Activated T-helper 17 cell treated with anti-CD3 and anti-CD28 coated beads, Interleukin-2, amount 50 U/mL, for 72 hours (primary cell): ENCODE data around the gene HMX2. TPM values are rescaled to one million over a fixed set of nuclear protein-coding genes. Genes with fewer than 3 reads are reported as not detected.

ENCODE experiments used
- ATAC-seq: fragments of 150-1000 bp; cut with Tn5 transposase; replicated peaks from 2 replicates; pipeline ENCODE4 v1.10.0; 2021; ENCODE audit warnings: mild to moderate bottlenecking, moderate library complexity
- H3K27ac Mint-ChIP-seq: one replicate; pipeline ENCODE4 v1.8.0; 2022; ENCODE audit warnings: mixed read lengths
- H3K27me3 Mint-ChIP-seq: one replicate; pipeline ENCODE4 v1.8.0; 2022; ENCODE audit warnings: mixed read lengths
- H3K36me3 Mint-ChIP-seq: one replicate; pipeline ENCODE4 v1.8.0; 2022; ENCODE audit warnings: low read depth, mild to moderate bottlenecking, mixed read lengths
- H3K4me1 Mint-ChIP-seq: one replicate; pipeline ENCODE4 v1.8.0; 2022; ENCODE audit warnings: mixed read lengths
- H3K4me3 Mint-ChIP-seq: one replicate; pipeline ENCODE4 v1.8.0; 2022; ENCODE audit warnings: mild to moderate bottlenecking, mixed read lengths
- H3K9me3 Mint-ChIP-seq: one replicate; pipeline ENCODE4 v1.8.0; 2022; ENCODE audit warnings: mixed read lengths
- total RNA-seq, 2 donors: library from RNA; stranded (reverse); gene quantifications; one replicate each; pipeline ENCODE4 v1.2.3, GENCODE V29; 2022

HMX2 gene
- total RNA-seq, 2 donors from 2014 or later, result 0.19 TPM; not detected in 1

- Mint-ChIP-seq H3K36me3 (peaks cover 16% of the 10 kb centered on the region), H3K4me1 (peaks cover 10% of the 10 kb centered on the region), H3K27ac (no peak overlapping the region), H3K4me3 (peak overlapping the region; percentile 67), H3K9me3 (no peaks in the 10 kb centered on the region), H3K27me3 (peaks cover 58% of the 10 kb centered on the region)
- no peak for ATAC-seq
Measured at GRCh38 chr10:123134343-123134914, 13.5 kb upstream of the HMX2 start.

GRCh38 chr10:123134915-123135414 is 13.0 kb upstream of the HMX2 start:
- peak overlapping the region; percentile 67 for H3K4me3 Mint-ChIP-seq
- no peak for ATAC-seq
- H3K27ac Mint-ChIP-seq, result no peak overlapping the region
- H3K4me1 Mint-ChIP-seq, result peaks cover 10% of the 10 kb centered on the region
- H3K27me3 Mint-ChIP-seq, result peaks cover 57% of the 10 kb centered on the region
- no peaks in the 10 kb centered on the region for H3K9me3 Mint-ChIP-seq
- H3K36me3 Mint-ChIP-seq, result peaks cover 19% of the 10 kb centered on the region

- Mint-ChIP-seq H3K9me3 (no peaks in the 10 kb centered on the region), H3K4me1 (peaks cover 10% of the 10 kb centered on the region), H3K36me3 (peaks cover 19% of the 10 kb centered on the region), H3K27me3 (peaks cover 57% of the 10 kb centered on the region), H3K4me3 (peak within 1 kb of the TSS; percentile 80), H3K27ac (no peak within 1 kb of the TSS)
- ATAC-seq, result peak; percentile 32
Measured at GRCh38 chr10:123135415-123136141, 12.4 kb upstream of the HMX2 start, which contains the start of gene HMX3. Gene HMX3, plus strand, starts transcription at chr10:123135970. Its CDS starts 81 bp downstream, at chr10:123136051.

GRCh38 chr10:123136221-123136805 is 11.6 kb upstream of the HMX2 start:
- peaks cover 57% of the 10 kb centered on the region for H3K27me3 Mint-ChIP-seq
- H3K27ac Mint-ChIP-seq, result no peak overlapping the region
- no peak for ATAC-seq
- peaks cover 10% of the 10 kb centered on the region for H3K4me1 Mint-ChIP-seq
- peak overlapping the region; percentile 80 for H3K4me3 Mint-ChIP-seq
- peaks cover 19% of the 10 kb centered on the region for H3K36me3 Mint-ChIP-seq
- no peaks in the 10 kb centered on the region for H3K9me3 Mint-ChIP-seq

GRCh38 chr10:123136806-123137642 is 10.9 kb upstream of the HMX2 start:
- H3K4me3 Mint-ChIP-seq, result peak overlapping the region; percentile 80
- peaks cover 10% of the 10 kb centered on the region for H3K4me1 Mint-ChIP-seq
- no peaks in the 10 kb centered on the region for H3K9me3 Mint-ChIP-seq
- H3K27ac Mint-ChIP-seq, result no peak overlapping the region
- H3K27me3 Mint-ChIP-seq, result peaks cover 59% of the 10 kb centered on the region
- no peak for ATAC-seq
- H3K36me3 Mint-ChIP-seq, result peaks cover 19% of the 10 kb centered on the region

GRCh38 chr10:123139165-123139520 is 8.8 kb upstream of the HMX2 start:
- ATAC-seq, result no peak
- Mint-ChIP-seq H3K27me3 (peaks cover 55% of the 10 kb centered on the region), H3K4me1 (peaks cover 2% of the 10 kb centered on the region), H3K4me3 (peak overlapping the region; percentile 41), H3K9me3 (no peaks in the 10 kb centered on the region), H3K36me3 (peaks cover 19% of the 10 kb centered on the region), H3K27ac (no peak overlapping the region)

GRCh38 chr10:123139521-123140163 is 8.3 kb upstream of the HMX2 start:
- ATAC-seq, result no peak
- Mint-ChIP-seq H3K4me1 (no peaks in the 10 kb centered on the region), H3K27me3 (peaks cover 56% of the 10 kb centered on the region), H3K9me3 (no peaks in the 10 kb centered on the region), H3K36me3 (peaks cover 19% of the 10 kb centered on the region), H3K27ac (no peak overlapping the region), H3K4me3 (peak overlapping the region; percentile 41)

- Mint-ChIP-seq H3K27me3 (peaks cover 64% of the 10 kb centered on the region), H3K27ac (no peak overlapping the region)
- ATAC-seq, result no peak
Measured at GRCh38 chr10:123140164-123140982, 7.6 kb upstream of the HMX2 start.

GRCh38 chr10:123140983-123141390 is 6.9 kb upstream of the HMX2 start:
- H3K4me1 Mint-ChIP-seq, result peaks cover 11% of the 10 kb centered on the region
- H3K9me3 Mint-ChIP-seq, result no peaks in the 10 kb centered on the region
- H3K27me3 Mint-ChIP-seq, result peaks cover 68% of the 10 kb centered on the region
- ATAC-seq, result no peak
- H3K36me3 Mint-ChIP-seq, result peaks cover 19% of the 10 kb centered on the region
- H3K27ac Mint-ChIP-seq, result no peak overlapping the region
- H3K4me3 Mint-ChIP-seq, result peak overlapping the region; percentile 41

More at GRCh38 chr10:123140164-123140982, 7.6 kb upstream of the HMX2 start:
- Mint-ChIP-seq H3K4me1 (peaks cover 6% of the 10 kb centered on the region), H3K4me3 (peak overlapping the region; percentile 41), H3K36me3 (peaks cover 19% of the 10 kb centered on the region), H3K9me3 (no peaks in the 10 kb centered on the region)

- H3K4me3 Mint-ChIP-seq, result no peak overlapping the region
- no peaks in the 10 kb centered on the region for H3K9me3 Mint-ChIP-seq
- peaks cover 15% of the 10 kb centered on the region for H3K36me3 Mint-ChIP-seq
- no peak for ATAC-seq
- peaks cover 70% of the 10 kb centered on the region for H3K27me3 Mint-ChIP-seq
- no peak overlapping the region for H3K27ac Mint-ChIP-seq
- peaks cover 11% of the 10 kb centered on the region for H3K4me1 Mint-ChIP-seq
Measured at GRCh38 chr10:123141791-123142700, 5.9 kb upstream of the HMX2 start.

GRCh38 chr10:123142701-123143161 is 5.2 kb upstream of the HMX2 start:
- Mint-ChIP-seq H3K27me3 (peaks cover 73% of the 10 kb centered on the region), H3K27ac (no peak overlapping the region), H3K4me3 (peak overlapping the region; percentile 37), H3K4me1 (peaks cover 11% of the 10 kb centered on the region), H3K9me3 (no peaks in the 10 kb centered on the region), H3K36me3 (peaks cover 13% of the 10 kb centered on the region)
- ATAC-seq, result no peak

GRCh38 chr10:123143162-123143824 is 4.6 kb upstream of the HMX2 start:
- ATAC-seq, result no peak
- Mint-ChIP-seq H3K27me3 (peaks cover 71% of the 10 kb centered on the region), H3K27ac (no peak overlapping the region), H3K36me3 (peaks cover 11% of the 10 kb centered on the region), H3K9me3 (no peaks in the 10 kb centered on the region), H3K4me3 (peak overlapping the region; percentile 37), H3K4me1 (peaks cover 11% of the 10 kb centered on the region)
